ENCODE data around the gene SEC14L2.

SEC14L2 gene

DNA sequence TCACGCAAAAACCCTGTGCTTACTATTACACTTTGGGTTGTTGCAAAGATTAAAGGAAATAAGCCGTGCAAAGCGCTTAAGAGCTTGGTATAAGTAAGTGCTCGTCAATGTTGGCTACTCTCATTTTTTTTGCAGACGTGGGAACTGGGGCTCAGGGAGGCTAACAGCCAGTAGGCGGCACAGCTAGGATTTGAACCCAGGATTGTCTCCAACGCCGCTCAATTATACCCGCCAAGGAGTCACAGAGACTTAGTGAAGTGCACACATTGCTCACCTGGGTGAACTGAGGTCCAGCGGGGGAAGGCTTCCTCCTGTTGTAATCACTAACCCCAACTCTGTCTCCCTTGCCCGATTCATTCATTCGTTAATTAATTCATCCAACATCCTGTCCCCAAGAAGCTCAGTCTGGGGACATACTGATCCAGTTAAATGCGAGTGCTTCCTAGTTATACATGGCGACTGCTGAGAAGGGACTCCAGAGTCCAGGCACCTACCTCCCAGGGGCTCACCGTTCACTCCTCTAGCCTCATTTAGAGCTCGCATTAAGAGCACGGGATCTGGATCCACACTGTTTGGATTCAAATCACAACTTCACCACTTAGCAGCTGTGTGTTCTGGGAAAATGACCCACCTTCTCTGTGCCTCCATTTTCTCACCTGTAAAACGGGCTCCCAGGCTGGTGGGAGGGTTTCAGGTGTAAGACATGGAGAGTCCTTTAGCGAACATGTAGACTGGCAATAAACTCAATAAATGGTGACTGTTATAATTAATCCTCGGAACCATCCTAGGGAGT, 27.9 kb downstream of the SEC14L2 start:
- Histone ChIP-seq H3K4me3 (ENCODE audit: severe bottlenecking) (peak overlapping the region; percentile 59), H3K9me3 (ENCODE audit: severe bottlenecking) (no peaks in the 10 kb centered on the region), H3K36me3 (ENCODE audit: low read depth) (peaks cover 48% of the 10 kb centered on the region), H3K4me1 (ENCODE audit: insufficient read depth, poor library complexity, severe bottlenecking) (peaks cover 36% of the 10 kb centered on the region), H3K27me3 (ENCODE audit: insufficient read depth, poor library complexity, severe bottlenecking) (no peaks in the 10 kb centered on the region), H3K27ac (ENCODE audit: poor library complexity, severe bottlenecking) (peak overlapping the region; percentile 99)
- no peak for DNase-seq (ENCODE audit: low spot score)
- TF ChIP-seq, protein P1, sequence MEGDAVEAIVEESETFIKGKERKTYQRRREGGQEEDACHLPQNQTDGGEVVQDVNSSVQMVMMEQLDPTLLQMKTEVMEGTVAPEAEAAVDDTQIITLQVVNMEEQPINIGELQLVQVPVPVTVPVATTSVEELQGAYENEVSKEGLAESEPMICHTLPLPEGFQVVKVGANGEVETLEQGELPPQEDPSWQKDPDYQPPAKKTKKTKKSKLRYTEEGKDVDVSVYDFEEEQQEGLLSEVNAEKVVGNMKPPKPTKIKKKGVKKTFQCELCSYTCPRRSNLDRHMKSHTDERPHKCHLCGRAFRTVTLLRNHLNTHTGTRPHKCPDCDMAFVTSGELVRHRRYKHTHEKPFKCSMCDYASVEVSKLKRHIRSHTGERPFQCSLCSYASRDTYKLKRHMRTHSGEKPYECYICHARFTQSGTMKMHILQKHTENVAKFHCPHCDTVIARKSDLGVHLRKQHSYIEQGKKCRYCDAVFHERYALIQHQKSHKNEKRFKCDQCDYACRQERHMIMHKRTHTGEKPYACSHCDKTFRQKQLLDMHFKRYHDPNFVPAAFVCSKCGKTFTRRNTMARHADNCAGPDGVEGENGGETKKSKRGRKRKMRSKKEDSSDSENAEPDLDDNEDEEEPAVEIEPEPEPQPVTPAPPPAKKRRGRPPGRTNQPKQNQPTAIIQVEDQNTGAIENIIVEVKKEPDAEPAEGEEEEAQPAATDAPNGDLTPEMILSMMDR (IDR thresholded peaks at IDR 0.05; ENCODE audit: poor library complexity, severe bottlenecking), result no peak
- ATAC-seq (ENCODE audit: low read depth), result no peak

DNA sequence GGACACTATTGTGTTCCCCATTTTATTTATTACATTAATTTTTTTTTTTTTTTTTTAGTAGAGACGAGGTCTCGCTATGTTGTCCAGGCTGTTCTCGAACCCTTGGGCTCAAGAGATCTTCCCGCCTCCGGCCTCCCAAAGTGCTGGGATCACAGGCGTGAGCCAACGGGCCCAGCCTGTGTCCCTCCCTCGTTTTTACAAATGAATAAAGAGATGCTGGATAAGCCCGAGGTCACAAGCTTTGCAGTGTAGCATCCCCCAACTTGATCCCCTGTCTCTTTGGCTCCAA, 28.5 kb downstream of the SEC14L2 start:
- Histone ChIP-seq H3K9me3 (ENCODE audit: severe bottlenecking) (no peaks in the 10 kb centered on the region), H3K27ac (ENCODE audit: poor library complexity, severe bottlenecking) (peak overlapping the region; percentile 99), H3K4me3 (ENCODE audit: severe bottlenecking) (peak overlapping the region; percentile 59), H3K36me3 (ENCODE audit: low read depth) (peaks cover 43% of the 10 kb centered on the region), H3K27me3 (ENCODE audit: insufficient read depth, poor library complexity, severe bottlenecking) (no peaks in the 10 kb centered on the region), H3K4me1 (ENCODE audit: insufficient read depth, poor library complexity, severe bottlenecking) (peaks cover 30% of the 10 kb centered on the region)
- DNase-seq (ENCODE audit: low spot score), result no peak
- TF ChIP-seq, protein P1 (IDR thresholded peaks at IDR 0.05; ENCODE audit: poor library complexity, severe bottlenecking), result no peak
- no peak for ATAC-seq (ENCODE audit: low read depth)

DNA sequence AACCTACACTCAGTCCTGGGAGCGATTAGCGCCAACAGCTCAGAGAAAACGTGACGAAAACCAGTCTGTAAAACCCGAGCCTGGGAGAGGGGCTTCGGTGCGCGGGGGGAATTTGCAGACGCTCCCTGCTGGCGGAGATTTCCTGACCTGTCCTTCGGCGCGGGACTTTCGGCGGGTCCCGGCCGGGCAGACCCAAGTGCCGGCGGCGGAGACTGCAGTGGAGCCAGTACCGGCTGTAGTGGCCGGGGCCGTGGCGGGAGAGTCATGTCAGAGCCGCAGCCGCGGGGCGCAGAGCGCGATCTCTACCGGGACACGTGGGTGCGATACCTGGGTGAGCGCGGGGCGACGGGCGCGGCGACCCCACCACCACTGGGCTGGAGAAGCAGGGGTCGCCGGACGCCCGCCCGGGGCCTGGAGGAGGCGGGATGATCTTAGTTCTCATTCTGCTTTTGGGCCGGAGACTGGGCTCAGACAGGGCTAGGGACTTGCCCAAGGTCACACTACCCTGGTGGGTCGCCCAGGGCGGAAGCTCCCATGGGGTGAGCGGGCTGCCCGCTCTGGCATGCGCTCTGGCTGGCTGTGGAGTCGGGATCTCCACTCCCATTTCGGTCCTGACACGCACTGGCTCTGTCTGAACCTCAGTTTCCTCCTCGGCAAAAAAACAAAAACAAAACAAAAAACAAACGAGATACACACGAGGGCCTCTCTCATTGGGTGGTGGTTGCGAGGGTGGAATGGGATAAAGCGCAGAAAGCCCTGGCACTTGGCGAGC, 29.0 kb downstream of the SEC14L2 start, which contains the start of gene MTFP1:
MTFP1 (plus strand) TSS at position 153 of the 772 bp plus-strand sequence; CDS start at position 265, 112 bp downstream.
- H3K27ac ChIP-seq (ENCODE audit: poor library complexity, severe bottlenecking), result peak within 1 kb of the TSS; percentile 99
- peaks cover 25% of the 10 kb centered on the region for H3K4me1 ChIP-seq (ENCODE audit: insufficient read depth, poor library complexity, severe bottlenecking)
- DNase-seq (ENCODE audit: low spot score) (peak; percentile 74), ATAC-seq (ENCODE audit: low read depth) (peak; percentile 6; the same call in 2 of the 3 replicates)
- TF ChIP-seq, protein P1 (IDR thresholded peaks at IDR 0.05; ENCODE audit: poor library complexity, severe bottlenecking), result no peak
- no peaks in the 10 kb centered on the region for H3K27me3 ChIP-seq (ENCODE audit: insufficient read depth, poor library complexity, severe bottlenecking)
- no peaks in the 10 kb centered on the region for H3K9me3 ChIP-seq (ENCODE audit: severe bottlenecking)
- H3K4me3 ChIP-seq (ENCODE audit: severe bottlenecking), result peak within 1 kb of the TSS; percentile 59
- peaks cover 39% of the 10 kb centered on the region for H3K36me3 ChIP-seq (ENCODE audit: low read depth)

DNA sequence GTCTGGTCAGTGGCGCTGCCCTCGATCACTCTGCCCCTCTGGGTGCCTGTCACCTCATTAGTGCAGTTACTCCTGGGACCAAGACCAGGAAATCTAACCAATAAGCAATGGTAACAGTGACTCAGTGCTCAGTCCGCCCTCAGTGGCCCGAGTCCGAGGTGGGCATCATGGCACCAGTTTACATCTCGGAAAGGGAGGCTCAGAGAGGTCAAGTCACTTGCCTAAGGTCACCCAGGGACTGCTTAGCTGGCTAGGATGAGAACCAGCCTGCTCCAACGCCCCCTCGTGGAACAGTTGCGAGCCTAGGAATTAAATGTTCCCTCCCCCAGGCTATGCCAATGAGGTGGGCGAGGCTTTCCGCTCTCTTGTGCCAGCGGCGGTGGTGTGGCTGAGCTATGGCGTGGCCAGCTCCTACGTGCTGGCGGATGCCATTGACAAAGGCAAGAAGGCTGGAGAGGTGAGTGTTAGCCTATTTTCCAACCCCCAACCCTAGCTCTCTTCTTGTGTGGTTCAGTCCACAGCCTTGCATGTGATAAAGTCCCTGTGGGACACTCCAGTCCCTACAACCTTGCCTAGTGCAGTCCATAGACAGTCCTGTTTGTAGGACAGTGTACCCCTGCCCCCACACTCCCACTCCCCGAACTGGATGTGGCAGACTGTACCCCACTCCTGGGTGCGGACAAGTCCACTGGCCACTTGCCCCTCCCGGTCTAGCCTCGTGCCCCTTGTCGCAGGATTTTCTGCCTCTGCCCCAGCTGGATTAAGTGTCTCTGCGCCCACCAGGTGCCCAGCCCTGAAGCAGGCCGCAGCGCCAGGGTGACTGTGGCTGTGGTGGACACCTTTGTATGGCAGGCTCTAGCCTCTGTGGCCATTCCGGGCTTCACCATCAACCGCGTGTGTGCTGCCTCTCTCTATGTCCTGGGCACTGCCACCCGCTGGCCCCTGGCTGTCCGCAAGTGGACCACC, 29.9 kb downstream of the SEC14L2 start:
- peaks cover 30% of the 10 kb centered on the region for H3K36me3 ChIP-seq (ENCODE audit: low read depth)
- no peaks in the 10 kb centered on the region for H3K27me3 ChIP-seq (ENCODE audit: insufficient read depth, poor library complexity, severe bottlenecking)
- ATAC-seq (ENCODE audit: low read depth) (peak; percentile 19; the same call in 2 of the 3 replicates), DNase-seq (ENCODE audit: low spot score) (peak; percentile 86)
- peak overlapping the region; percentile 59 for H3K4me3 ChIP-seq (ENCODE audit: severe bottlenecking)
- TF ChIP-seq, protein P1 (IDR thresholded peaks at IDR 0.05; ENCODE audit: poor library complexity, severe bottlenecking), result peak; percentile 85
- H3K27ac ChIP-seq (ENCODE audit: poor library complexity, severe bottlenecking), result peak overlapping the region; percentile 99
- no peaks in the 10 kb centered on the region for H3K9me3 ChIP-seq (ENCODE audit: severe bottlenecking)
- H3K4me1 ChIP-seq (ENCODE audit: insufficient read depth, poor library complexity, severe bottlenecking), result peaks cover 16% of the 10 kb centered on the region
